AG08396 (cell line): ENCODE measurements around the gene RGS3.

Source experiments
- DNase-seq: peaks from one replicate; pipeline ENCODE4 v3.0.0; 2012; ENCODE audit warnings: low spot score, mixed read lengths

The RGS3 gene

GRCh38 chr9:113465599-113466140, 2.1 kb downstream of the RGS3 start:
- no peak for DNase-seq

- no peak for DNase-seq
These were observed 3.7 kb downstream of the RGS3 start for GRCh38 chr9:113467183-113467582.

- no peak for DNase-seq
These were observed 5.4 kb downstream of the RGS3 start for GRCh38 chr9:113468716-113469448.

- DNase-seq, result no peak
These were observed 7.6 kb downstream of the RGS3 start for GRCh38 chr9:113471143-113471542.

GRCh38 chr9:113471566-113471965, 8.0 kb downstream of the RGS3 start:
- no peak for DNase-seq

- no peak for DNase-seq
These were observed 8.7 kb downstream of the RGS3 start for GRCh38 chr9:113472199-113472598.

GRCh38 chr9:113474360-113475028, 11.0 kb downstream of the RGS3 start:
- DNase-seq, result no peak

- no peak for DNase-seq
These were observed 11.5 kb downstream of the RGS3 start for GRCh38 chr9:113475031-113475430.

GRCh38 chr9:113475992-113476391, 12.5 kb downstream of the RGS3 start:
- no peak for DNase-seq

- DNase-seq, result no peak
These were observed 13.0 kb downstream of the RGS3 start for GRCh38 chr9:113476511-113476916.

GRCh38 chr9:113477058-113477457, 13.5 kb downstream of the RGS3 start:
- DNase-seq, result no peak

- no peak for DNase-seq
These were observed 14.1 kb downstream of the RGS3 start for GRCh38 chr9:113477661-113478060.

- no peak for DNase-seq
These were observed 15.7 kb downstream of the RGS3 start for GRCh38 chr9:113479174-113479621.

- DNase-seq, result no peak
These were observed 17.1 kb downstream of the RGS3 start for GRCh38 chr9:113480612-113481011.

GRCh38 chr9:113481176-113481787, 17.8 kb downstream of the RGS3 start:
- no peak for DNase-seq

GRCh38 chr9:113482341-113482740, 18.8 kb downstream of the RGS3 start:
- DNase-seq, result no peak

- no peak for DNase-seq
These were observed 19.6 kb downstream of the RGS3 start for GRCh38 chr9:113482991-113483675.

GRCh38 chr9:113483676-113484257, 20.2 kb downstream of the RGS3 start:
- DNase-seq, result no peak

- DNase-seq, result no peak
These were observed 20.8 kb downstream of the RGS3 start for GRCh38 chr9:113484258-113484730.

GRCh38 chr9:113485761-113486115, 22.2 kb downstream of the RGS3 start:
- no peak for DNase-seq

- DNase-seq, result no peak
These were observed 22.8 kb downstream of the RGS3 start for GRCh38 chr9:113486327-113486726.

- DNase-seq, result no peak
These were observed 24.5 kb downstream of the RGS3 start for GRCh38 chr9:113488071-113488470.
